Tibial nerve (tissue), 4 donors: Measurements from ENCODE around the gene SPDYC.

Experiments
- EP300 ChIP-seq, 2 donors: sonication (generic); formaldehyde crosslinking; IDR thresholded peaks; one replicate each; pipeline ENCODE4 v1.6.1; 2017; ENCODE audit warnings: antibody characterized with exemption in 2 of 2, mild to moderate bottlenecking in 1 of 2
- TF ChIP-seq, protein P1 (sequence below), 5 experiments: fragments of 200-600 bp in 3 of 5; fragments of 450-650 bp in 2 of 5; sonication (generic) in 3 of 5; IDR thresholded peaks; one replicate each; pipeline ENCODE4 v1.5.1; 2016 to 2019; ENCODE audit warnings: antibody characterized with exemption in 5 of 5, mild to moderate bottlenecking in 3 of 5, moderate library complexity in 2 of 5

DNA sequence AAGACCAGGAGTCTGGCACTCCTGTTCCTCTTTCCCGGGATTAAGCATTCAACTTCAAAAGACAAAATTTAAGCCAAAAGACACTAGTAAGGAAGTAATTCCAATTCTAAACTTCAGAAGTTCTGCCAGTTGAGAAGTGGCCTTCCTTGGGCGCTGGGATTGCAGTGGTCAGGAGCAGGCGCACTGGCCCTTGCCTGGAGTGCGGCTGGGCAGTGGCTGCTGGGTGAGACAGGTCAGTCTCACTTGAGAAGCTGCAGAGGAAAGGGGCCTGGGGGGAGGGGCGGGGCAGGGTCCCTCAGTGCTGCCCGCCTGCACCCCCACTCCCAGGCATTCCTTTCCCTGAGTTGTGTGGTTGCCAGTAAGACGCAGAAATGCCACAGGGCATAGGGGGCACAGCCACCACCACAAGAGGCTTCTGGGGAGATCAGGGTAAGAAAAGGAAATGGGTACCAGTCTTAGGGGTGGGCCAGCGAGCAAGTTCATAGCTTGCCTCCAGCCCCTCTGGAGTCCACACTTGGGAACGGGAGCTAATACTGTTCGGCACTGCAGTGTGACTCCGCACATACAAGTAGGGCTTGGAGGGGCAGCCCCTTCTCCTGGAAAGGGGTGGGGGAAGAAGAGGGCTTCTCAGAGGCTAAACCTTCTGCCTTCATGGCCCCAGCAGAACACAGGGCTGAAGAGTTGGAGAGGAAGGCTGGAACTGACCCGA, 42.4 kb upstream of the SPDYC start:
- TF ChIP-seq, protein P1, sequence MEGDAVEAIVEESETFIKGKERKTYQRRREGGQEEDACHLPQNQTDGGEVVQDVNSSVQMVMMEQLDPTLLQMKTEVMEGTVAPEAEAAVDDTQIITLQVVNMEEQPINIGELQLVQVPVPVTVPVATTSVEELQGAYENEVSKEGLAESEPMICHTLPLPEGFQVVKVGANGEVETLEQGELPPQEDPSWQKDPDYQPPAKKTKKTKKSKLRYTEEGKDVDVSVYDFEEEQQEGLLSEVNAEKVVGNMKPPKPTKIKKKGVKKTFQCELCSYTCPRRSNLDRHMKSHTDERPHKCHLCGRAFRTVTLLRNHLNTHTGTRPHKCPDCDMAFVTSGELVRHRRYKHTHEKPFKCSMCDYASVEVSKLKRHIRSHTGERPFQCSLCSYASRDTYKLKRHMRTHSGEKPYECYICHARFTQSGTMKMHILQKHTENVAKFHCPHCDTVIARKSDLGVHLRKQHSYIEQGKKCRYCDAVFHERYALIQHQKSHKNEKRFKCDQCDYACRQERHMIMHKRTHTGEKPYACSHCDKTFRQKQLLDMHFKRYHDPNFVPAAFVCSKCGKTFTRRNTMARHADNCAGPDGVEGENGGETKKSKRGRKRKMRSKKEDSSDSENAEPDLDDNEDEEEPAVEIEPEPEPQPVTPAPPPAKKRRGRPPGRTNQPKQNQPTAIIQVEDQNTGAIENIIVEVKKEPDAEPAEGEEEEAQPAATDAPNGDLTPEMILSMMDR (IDR thresholded peaks at IDR 0.05) = no peak
- no peak for TF ChIP-seq EP300 (IDR thresholded peaks at IDR 0.05)
